HG02798 (cell line): ENCODE data around the gene PLLP.

Source experiments
- ATAC-seq: cut with Tn5 transposase; IDR thresholded peaks from one replicate; pipeline ENCODE4 v1.9.1; 2021; ENCODE audit warnings: mild to moderate bottlenecking; ENCODE audit not compliant: unreplicated experiment, poor library complexity

PLLP gene

GRCh38 chr16:57231821-57232350 lies 52.6 kb downstream of the PLLP start:
- no peak for ATAC-seq

GRCh38 chr16:57229079-57229478 lies 55.4 kb downstream of the PLLP start:
- no peak for ATAC-seq

- ATAC-seq: no peak
These were observed 57.5 kb downstream of the PLLP start for GRCh38 chr16:57226701-57227621.

GRCh38 chr16:57225978-57226377 lies 58.5 kb downstream of the PLLP start:
- ATAC-seq: no peak

GRCh38 chr16:57224651-57225335 lies 59.7 kb downstream of the PLLP start:
- ATAC-seq: no peak

- no peak for ATAC-seq
These were observed 61.4 kb downstream of the PLLP start for GRCh38 chr16:57223057-57223456.

GRCh38 chr16:57216968-57217367 lies 67.5 kb downstream of the PLLP start:
- no peak for ATAC-seq

- no peak for ATAC-seq
These were observed 71.0 kb downstream of the PLLP start for GRCh38 chr16:57213462-57213861.

- ATAC-seq: no peak
These were observed 74.7 kb downstream of the PLLP start for GRCh38 chr16:57209780-57210179.

- no peak for ATAC-seq
These were observed 75.5 kb downstream of the PLLP start for GRCh38 chr16:57208926-57209325.
